Loucy (cell line): ENCODE results near the gene MYH9.

Experiments
- CTCF ChIP-seq: fragments of 200-600 bp; sonication (generic); conservative IDR thresholded peaks from 2 replicates; pipeline ENCODE4 v1.5.1; 2014; ENCODE audit warnings: mild to moderate bottlenecking, antibody characterized with exemption, low read length
- EZH2phosphoT487 ChIP-seq: fragments of 200-600 bp; IDR thresholded peaks from 2 replicates; pipeline ENCODE4 v1.6.1; 2018; ENCODE audit warnings: antibody characterized with exemption, mild to moderate bottlenecking, moderate library complexity, borderline replicate concordance

GRCh38 chr22:36334821-36335603 lies 52.8 kb downstream of the MYH9 start:
- TF ChIP-seq CTCF = no peak
- TF ChIP-seq EZH2phosphoT487 = no peak
